GM12878 (cell line): Measurements from ENCODE around the gene LURAP1L. TPM values are rescaled to one million over a fixed set of nuclear protein-coding genes. Genes with fewer than 3 reads are reported as not detected.

Experiments used
- ATAC-seq: fragments of 200-7000 bp; cut with Tn5 transposase; 3 replicates; pipeline ENCODE4 v1.9.1; 2020; ENCODE audit warnings: mild to moderate bottlenecking, moderate library complexity
- BruUV-seq: library from RNA; stranded (reverse); fragments of 400-500 nt; replicated peaks from 2 replicates; lab custom pipeline; 2021; lab: Mats Ljungman, UMichigan
- CTCF ChIA-PET: fragments of 300-600 bp; sonication (Branson Sonifier 250); formaldehyde crosslinking; extraction: SDS; loops from one replicate; lab custom pipeline; 2021; ENCODE audit warnings: inconsistent platforms; lab: Yijun Ruan, JAX
- POLR2A ChIA-PET: fragments of 350-600 bp; formaldehyde crosslinking; extraction: SDS; loops from one replicate; lab custom pipeline; 2021; ENCODE audit warnings: inconsistent platforms; lab: Charles Lee
- RAD21 ChIA-PET: fragments of 300-600 bp; sonication (Branson Sonifier 250); formaldehyde crosslinking; loops from one replicate; lab custom pipeline; 2023; ENCODE audit warnings: antibody characterized with exemption; ENCODE audit not compliant: unreplicated experiment; lab: Charles Lee
- SMC1A ChIA-PET: fragments of 300-600 bp; sonication (Branson Sonifier 250); formaldehyde crosslinking; loops from one replicate; lab custom pipeline; 2023; ENCODE audit not compliant: unreplicated experiment, uncharacterized antibody; lab: Charles Lee
- DNase-seq: peaks from one replicate; pipeline ENCODE4 v3.0.0-alpha.2; 2011; ENCODE audit warnings: low read depth, low spot score
- FAIRE-seq: peaks from 3 replicates; lab custom pipeline; 2011; peaks lifted over from hg19 to GRCh38; lab: Jason Lieb, UNC
- H2AFZ ChIP-seq: 2 replicates; pipeline ENCODE4 v1.6.0; 2011; ENCODE audit warnings: low read depth, low read length, control low read depth; ENCODE audit not compliant: control insufficient read depth
- H3K27ac ChIP-seq: 2 replicates; pipeline ENCODE4 v1.5.1; 2011; ENCODE audit warnings: control low read depth; ENCODE audit not compliant: control insufficient read depth, insufficient read depth
- H3K27me3 ChIP-seq, 2 experiments: replicated peaks in 1 of 2; 2 replicates each; pipeline versions ENCODE4 v1.6.0 to v1.6.1; 2011; ENCODE audit warnings: low read length in 1 of 2; ENCODE audit not compliant: control insufficient read depth in 2 of 2, insufficient read depth in 2 of 2
- H3K36me3 ChIP-seq, 2 experiments: 2 replicates each; pipeline ENCODE4 v1.5.1; 2011; ENCODE audit warnings: low read length in 1 of 2; ENCODE audit not compliant: control insufficient read depth in 2 of 2, insufficient read depth in 2 of 2
- H3K4me1 ChIP-seq: 2 replicates; pipeline ENCODE4 v1.6.1; 2011; ENCODE audit warnings: mild to moderate bottlenecking, low read length, moderate library complexity, mixed read lengths; ENCODE audit not compliant: control insufficient read depth, insufficient read depth
- H3K4me2 ChIP-seq: 2 replicates; pipeline ENCODE4 v1.6.0; 2011; ENCODE audit warnings: control low read depth; ENCODE audit not compliant: control insufficient read depth, insufficient read depth
- H3K4me3 ChIP-seq: fragments of 200-600 bp; sonication (generic); 2 replicates; pipeline ENCODE4 v1.5.1; 2016
- H3K79me2 ChIP-seq: 2 replicates; pipeline ENCODE4 v1.6.0; 2011; ENCODE audit warnings: low read length; ENCODE audit not compliant: control insufficient read depth, insufficient read depth
- H3K9ac ChIP-seq: 2 replicates; pipeline ENCODE4 v1.8.0; 2011; ENCODE audit warnings: low read length, control low read depth, mixed read lengths; ENCODE audit not compliant: control insufficient read depth, insufficient read depth
- H3K9me3 ChIP-seq: replicated peaks from 3 replicates; pipeline ENCODE4 v1.5.1; 2011; ENCODE audit warnings: mild to moderate bottlenecking, low read length; ENCODE audit not compliant: control insufficient read depth, insufficient read depth
- H4K20me1 ChIP-seq: 2 replicates; pipeline ENCODE4 v1.6.0; 2011; ENCODE audit not compliant: control insufficient read depth, insufficient read depth
- ASH2L ChIP-seq: fragments of 300-600, 200-600 bp; sonication (generic); IDR thresholded peaks from 2 replicates; pipeline ENCODE4 v1.6.1; 2017; ENCODE audit warnings: low read depth, mild to moderate bottlenecking, borderline replicate concordance
- BACH1 ChIP-seq: fragments of 450-650 bp; IDR thresholded peaks from 2 replicates; pipeline ENCODE4 v1.6.1; 2017; ENCODE audit warnings: mild to moderate bottlenecking, borderline replicate concordance
- BCL11A ChIP-seq: IDR thresholded peaks from 2 replicates; pipeline ENCODE4 v1.6.1; 2011; ENCODE audit warnings: low read depth, low read length
- BMI1 ChIP-seq: fragments of 450-650 bp; IDR thresholded peaks from 2 replicates; pipeline ENCODE4 v1.6.1; 2016; ENCODE audit warnings: mild to moderate bottlenecking, moderate library complexity, borderline replicate concordance
- CEBPB ChIP-seq, 2 experiments: fragments of 150-350 bp in 1 of 2; IDR thresholded peaks; 2 replicates each; pipeline ENCODE4 v1.6.1; 2012 to 2014; ENCODE audit warnings: low read depth in 2 of 2, low read length in 2 of 2, borderline replicate concordance in 1 of 2, inconsistent platforms in 1 of 2
- GATAD2B ChIP-seq: fragments of 450-650 bp; conservative IDR thresholded peaks from 2 replicates; pipeline ENCODE4 v1.6.1; 2017; ENCODE audit warnings: low read depth, mild to moderate bottlenecking, moderate library complexity
- HDAC2 ChIP-seq: fragments of 200-600 bp; sonication (generic); IDR thresholded peaks from 2 replicates; pipeline ENCODE4 v1.6.1; 2017
- IKZF2 ChIP-seq, 2 experiments: fragments of 450-650 bp; IDR thresholded peaks; 2 replicates each; pipeline ENCODE4 v1.6.1; 2017; ENCODE audit warnings: mild to moderate bottlenecking in 2 of 2, moderate library complexity in 2 of 2
- IRF4 ChIP-seq: IDR thresholded peaks from 2 replicates; pipeline ENCODE4 v1.6.1; 2011; ENCODE audit warnings: low read depth, low read length
- MXI1 ChIP-seq: fragments of 150-350 bp; IDR thresholded peaks from 2 replicates; pipeline ENCODE4 v1.6.1; 2011; ENCODE audit warnings: low read depth, mild to moderate bottlenecking, inconsistent platforms, low read length, improper control_type of control experiment
- PAX5 ChIP-seq: IDR thresholded peaks from 2 replicates; pipeline ENCODE4 v1.6.1; 2011; ENCODE audit warnings: low read depth, low read length, borderline replicate concordance
- SUPT20H ChIP-seq: IDR thresholded peaks from 2 replicates; pipeline ENCODE4 v1.6.1; 2011; ENCODE audit warnings: low read depth, mild to moderate bottlenecking, low read length, moderate library complexity, borderline replicate concordance; ENCODE audit not compliant: control insufficient read depth
- WGBS: methylation state at CpG from one replicate; pipeline ENCODE4 v1.1.6; 2016; ENCODE audit warnings: low lambda C conversion rate; ENCODE audit not compliant: insufficient replicate concordance, insufficient coverage; ENCODE audit errors: missing lambda C conversion rate; 5-methylcytosine and 5-hydroxymethylcytosine counted together
- in situ Hi-C: fragments of 300-500 bp; cut with MboI; formaldehyde crosslinking; loops from 9 replicates; pipeline ENCODE4 v1.14.3; 2018; ENCODE audit warnings: mixed read lengths
- intact Hi-C: fragments of 100-400 bp; cut with micrococcal nuclease; formaldehyde crosslinking; loops from one replicate; pipeline ENCODE4 v1.14.2; 2022; ENCODE audit not compliant: unreplicated experiment
- polyA plus RNA-seq, 11 experiments: library from polyadenylated mRNA; depleted of rRNA in 4 of 11; unstranded in 6 of 11; stranded (reverse) in 5 of 11; fragments of >200 nt; fragmentation: Nextera tagmentation in 4 of 11; fragmentation: Illumina TruSeq in 1 of 11; extraction: Ambion mirVana in 4 of 11; extraction: Trizol in 1 of 11; gene quantifications; 1 replicate in 1 of 11; 2 replicates in 10 of 11; pipeline versions ENCODE4 v1.2.1 to v1.2.3, GENCODE V29; 2011 to 2016; ENCODE audit warnings: inconsistent platforms in 2 of 11, missing spikeins in 2 of 11, low read depth in 1 of 11
- total RNA-seq, 4 experiments: library from RNA; depleted of rRNA in 3 of 4; stranded (reverse); fragments of >200 nt in 3 of 4; fragmentation: Illumina TruSeq in 1 of 4; extraction: Trizol in 1 of 4; gene quantifications; 2 replicates each; pipeline versions ENCODE4 v1.2.1 to v1.2.3, GENCODE V29; 2013 to 2021
- TF ChIP-seq, protein P1 (sequence below): IDR thresholded peaks from 2 replicates; pipeline ENCODE4 v1.6.1; 2011; ENCODE audit warnings: borderline replicate concordance, low read depth, mild to moderate bottlenecking, moderate library complexity, mixed read lengths, low read length; ENCODE audit not compliant: insufficient read depth; ENCODE audit errors: extremely low read length
- TF ChIP-seq, protein P2 (sequence below): fragments of 450-650 bp; IDR thresholded peaks from 2 replicates; pipeline ENCODE4 v1.6.1; 2016; ENCODE audit warnings: mild to moderate bottlenecking, moderate library complexity, borderline replicate concordance
- TF ChIP-seq, protein P3 (sequence below): IDR thresholded peaks from 2 replicates; pipeline ENCODE4 v1.6.1; 2012; ENCODE audit warnings: low read depth, low read length, improper control_type of control experiment
- TF ChIP-seq, protein P4 (sequence below): fragments of 150-350 bp; IDR thresholded peaks from 2 replicates; pipeline ENCODE4 v1.6.1; 2014; ENCODE audit warnings: mild to moderate bottlenecking, low read depth, low read length

LURAP1L gene
- total and polyA plus RNA-seq, 10 of the 15 experiments (the other 5 are each of a cell fraction or from before 2014, with no cell fraction given): 0.19 to 3.7 (median 0.69) TPM

DNA sequence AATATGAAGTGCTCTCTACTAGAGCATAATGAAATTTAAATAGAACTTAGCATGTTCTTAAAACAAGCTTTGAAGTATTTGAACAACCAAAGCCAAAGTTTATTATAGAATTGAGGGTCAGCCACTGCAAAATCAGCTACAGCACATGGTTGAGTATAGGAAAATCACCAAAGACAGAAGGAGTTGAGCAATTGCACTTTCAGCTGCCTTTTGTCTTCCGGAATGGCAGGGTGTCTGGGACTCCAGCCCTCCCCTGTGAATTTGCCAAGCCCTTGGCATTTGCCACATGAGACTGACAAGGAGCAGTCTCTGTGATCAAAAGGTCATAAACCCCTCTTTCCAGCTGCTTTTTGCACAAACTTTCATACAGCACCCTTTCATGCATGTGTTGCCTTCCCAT, 8.5 kb upstream of the LURAP1L start (continued):
- TF ChIP-seq SUPT20H (no peak), ASH2L (no peak)
- TF ChIP-seq, protein P1, sequence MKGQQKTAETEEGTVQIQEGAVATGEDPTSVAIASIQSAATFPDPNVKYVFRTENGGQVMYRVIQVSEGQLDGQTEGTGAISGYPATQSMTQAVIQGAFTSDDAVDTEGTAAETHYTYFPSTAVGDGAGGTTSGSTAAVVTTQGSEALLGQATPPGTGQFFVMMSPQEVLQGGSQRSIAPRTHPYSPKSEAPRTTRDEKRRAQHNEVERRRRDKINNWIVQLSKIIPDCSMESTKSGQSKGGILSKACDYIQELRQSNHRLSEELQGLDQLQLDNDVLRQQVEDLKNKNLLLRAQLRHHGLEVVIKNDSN: no peak
- TF ChIP-seq, all 136 proteins: peak for 0

DNA sequence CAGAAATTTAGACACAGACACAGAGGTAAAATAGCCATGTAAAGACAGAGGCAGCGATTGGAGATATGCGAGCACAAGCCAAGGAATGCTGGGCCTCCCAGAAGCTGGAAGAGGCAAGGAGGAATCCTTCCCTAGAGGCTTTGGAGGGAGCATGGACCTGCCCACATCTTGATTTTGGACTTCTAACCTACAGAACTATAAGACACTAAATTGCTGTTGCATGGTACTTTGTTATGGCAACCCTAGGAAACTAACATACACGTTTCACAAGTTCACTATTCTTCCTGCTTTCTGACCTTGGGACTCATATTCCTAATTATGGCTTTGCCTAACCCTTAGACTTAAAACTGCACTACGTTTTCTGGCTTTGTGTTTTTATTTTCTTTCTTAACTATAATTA, 4.6 kb upstream of the LURAP1L start:
- ATAC-seq (no peak), DNase-seq (no peak), FAIRE-seq (no peak)
- Histone ChIP-seq H3K79me2 (no peaks in the 10 kb centered on the region), H3K9ac (no peak overlapping the region), H3K9me3 (no peaks in the 10 kb centered on the region), H3K4me2 (no peak overlapping the region), H3K4me3 (no peak overlapping the region), H3K36me3 (no peaks in the 10 kb centered on the region), H3K4me1 (no peaks in the 10 kb centered on the region), H3K27me3 (no peaks in the 10 kb centered on the region; a peak in 1 of 4 replicates), H4K20me1 (no peaks in the 10 kb centered on the region), H3K27ac (no peak overlapping the region), H2AFZ (no peak overlapping the region)
- SMC1A ChIA-PET: interaction anchor here (1.6 kb wide), 1 partner anchor 46 kb away, joined by 4 read pairs; no protein-coding TSS in a partner anchor
- in situ Hi-C loops (no loop called here), intact Hi-C loops (loop anchor here (5.0 kb wide), 1 partner anchor 33 kb away; no protein-coding TSS in a partner anchor)
- 48% methylated on average over 4 of the region's 4 CpGs for WGBS
- BruUV-seq: no TSS peak
- CTCF ChIA-PET: interaction anchor here (1.4 kb wide), 1 partner anchor 45 kb away, joined by 3 read pairs; no protein-coding TSS in a partner anchor
- POLR2A ChIA-PET: interaction anchor here (1.4 kb wide), 1 partner anchor 48 kb away, joined by 4 read pairs; no protein-coding TSS in a partner anchor
- RAD21 ChIA-PET: no interaction called here
- no peak for TF ChIP-seq IKZF2 (IDR thresholded peaks at IDR 0.05)
- TF ChIP-seq BMI1: no peak
- TF ChIP-seq GATAD2B: no peak
- no peak for TF ChIP-seq BCL11A
- TF ChIP-seq PAX5: no peak
- TF ChIP-seq, protein P2, sequence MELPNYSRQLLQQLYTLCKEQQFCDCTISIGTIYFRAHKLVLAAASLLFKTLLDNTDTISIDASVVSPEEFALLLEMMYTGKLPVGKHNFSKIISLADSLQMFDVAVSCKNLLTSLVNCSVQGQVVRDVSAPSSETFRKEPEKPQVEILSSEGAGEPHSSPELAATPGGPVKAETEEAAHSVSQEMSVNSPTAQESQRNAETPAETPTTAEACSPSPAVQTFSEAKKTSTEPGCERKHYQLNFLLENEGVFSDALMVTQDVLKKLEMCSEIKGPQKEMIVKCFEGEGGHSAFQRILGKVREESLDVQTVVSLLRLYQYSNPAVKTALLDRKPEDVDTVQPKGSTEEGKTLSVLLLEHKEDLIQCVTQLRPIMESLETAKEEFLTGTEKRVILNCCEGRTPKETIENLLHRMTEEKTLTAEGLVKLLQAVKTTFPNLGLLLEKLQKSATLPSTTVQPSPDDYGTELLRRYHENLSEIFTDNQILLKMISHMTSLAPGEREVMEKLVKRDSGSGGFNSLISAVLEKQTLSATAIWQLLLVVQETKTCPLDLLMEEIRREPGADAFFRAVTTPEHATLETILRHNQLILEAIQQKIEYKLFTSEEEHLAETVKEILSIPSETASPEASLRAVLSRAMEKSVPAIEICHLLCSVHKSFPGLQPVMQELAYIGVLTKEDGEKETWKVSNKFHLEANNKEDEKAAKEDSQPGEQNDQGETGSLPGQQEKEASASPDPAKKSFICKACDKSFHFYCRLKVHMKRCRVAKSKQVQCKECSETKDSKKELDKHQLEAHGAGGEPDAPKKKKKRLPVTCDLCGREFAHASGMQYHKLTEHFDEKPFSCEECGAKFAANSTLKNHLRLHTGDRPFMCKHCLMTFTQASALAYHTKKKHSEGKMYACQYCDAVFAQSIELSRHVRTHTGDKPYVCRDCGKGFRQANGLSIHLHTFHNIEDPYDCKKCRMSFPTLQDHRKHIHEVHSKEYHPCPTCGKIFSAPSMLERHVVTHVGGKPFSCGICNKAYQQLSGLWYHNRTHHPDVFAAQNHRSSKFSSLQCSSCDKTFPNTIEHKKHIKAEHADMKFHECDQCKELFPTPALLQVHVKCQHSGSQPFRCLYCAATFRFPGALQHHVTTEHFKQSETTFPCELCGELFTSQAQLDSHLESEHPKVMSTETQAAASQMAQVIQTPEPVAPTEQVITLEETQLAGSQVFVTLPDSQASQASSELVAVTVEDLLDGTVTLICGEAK: no peak
- TF ChIP-seq, protein P3, sequence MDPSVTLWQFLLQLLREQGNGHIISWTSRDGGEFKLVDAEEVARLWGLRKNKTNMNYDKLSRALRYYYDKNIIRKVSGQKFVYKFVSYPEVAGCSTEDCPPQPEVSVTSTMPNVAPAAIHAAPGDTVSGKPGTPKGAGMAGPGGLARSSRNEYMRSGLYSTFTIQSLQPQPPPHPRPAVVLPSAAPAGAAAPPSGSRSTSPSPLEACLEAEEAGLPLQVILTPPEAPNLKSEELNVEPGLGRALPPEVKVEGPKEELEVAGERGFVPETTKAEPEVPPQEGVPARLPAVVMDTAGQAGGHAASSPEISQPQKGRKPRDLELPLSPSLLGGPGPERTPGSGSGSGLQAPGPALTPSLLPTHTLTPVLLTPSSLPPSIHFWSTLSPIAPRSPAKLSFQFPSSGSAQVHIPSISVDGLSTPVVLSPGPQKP: no peak
- TF ChIP-seq BACH1: no peak
- no peak for TF ChIP-seq HDAC2
- no peak for TF ChIP-seq MXI1
- TF ChIP-seq, protein P4, sequence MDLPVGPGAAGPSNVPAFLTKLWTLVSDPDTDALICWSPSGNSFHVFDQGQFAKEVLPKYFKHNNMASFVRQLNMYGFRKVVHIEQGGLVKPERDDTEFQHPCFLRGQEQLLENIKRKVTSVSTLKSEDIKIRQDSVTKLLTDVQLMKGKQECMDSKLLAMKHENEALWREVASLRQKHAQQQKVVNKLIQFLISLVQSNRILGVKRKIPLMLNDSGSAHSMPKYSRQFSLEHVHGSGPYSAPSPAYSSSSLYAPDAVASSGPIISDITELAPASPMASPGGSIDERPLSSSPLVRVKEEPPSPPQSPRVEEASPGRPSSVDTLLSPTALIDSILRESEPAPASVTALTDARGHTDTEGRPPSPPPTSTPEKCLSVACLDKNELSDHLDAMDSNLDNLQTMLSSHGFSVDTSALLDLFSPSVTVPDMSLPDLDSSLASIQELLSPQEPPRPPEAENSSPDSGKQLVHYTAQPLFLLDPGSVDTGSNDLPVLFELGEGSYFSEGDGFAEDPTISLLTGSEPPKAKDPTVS: no peak
- no peak for TF ChIP-seq IRF4
- TF ChIP-seq CEBPB (IDR thresholded peaks at IDR 0.05; ENCODE audit: borderline replicate concordance in 1 of 2, low read depth in 2 of 2, low read length in 2 of 2): no peak
